Mesenchymal stem cell (in vitro differentiated cells and primary cell): ENCODE results near the gene STOML2.

ENCODE experiments used
- DNase-seq: peaks from one replicate; pipeline ENCODE4 v3.0.0-alpha.2; 2013
- H2AFZ ChIP-seq: one replicate; pipeline ENCODE4 v1.6.1; 2013; ENCODE audit warnings: low read depth, mild to moderate bottlenecking, control low read depth, inconsistent platforms, low read length, moderate library complexity
- H2AK5ac ChIP-seq: 2 replicates; pipeline ENCODE4 v1.6.1; 2013; ENCODE audit warnings: low read length, moderate library complexity, mild to moderate bottlenecking, inconsistent platforms; ENCODE audit not compliant: severe bottlenecking
- H2BK120ac ChIP-seq: one replicate; pipeline ENCODE4 v1.6.1; 2013; ENCODE audit warnings: low read depth, mild to moderate bottlenecking, inconsistent platforms, low read length, moderate library complexity
- H2BK12ac ChIP-seq, 2 experiments: one replicate each; pipeline ENCODE4 v1.6.1; 2013; ENCODE audit warnings: inconsistent platforms in 2 of 2, low read length in 2 of 2, mild to moderate bottlenecking in 2 of 2, moderate library complexity in 2 of 2, control low read depth in 1 of 2
- H2BK15ac ChIP-seq: one replicate; pipeline ENCODE4 v1.6.1; 2013; ENCODE audit warnings: mild to moderate bottlenecking, low read depth, inconsistent platforms; ENCODE audit not compliant: poor library complexity, severe bottlenecking
- H2BK5ac ChIP-seq: 2 replicates; pipeline ENCODE4 v1.6.1; 2013; ENCODE audit warnings: low read depth, mild to moderate bottlenecking, low read length, control low read depth, inconsistent platforms; ENCODE audit not compliant: poor library complexity, severe bottlenecking
- H3K14ac ChIP-seq, 2 experiments: one replicate each; pipeline ENCODE4 v1.6.1; 2013; ENCODE audit warnings: inconsistent platforms in 2 of 2, low read length in 2 of 2, control low read depth in 1 of 2, mild to moderate bottlenecking in 1 of 2, moderate library complexity in 1 of 2
- H3K18ac ChIP-seq, 2 experiments: one replicate each; pipeline ENCODE4 v1.6.1; 2013; ENCODE audit warnings: inconsistent platforms in 2 of 2, low read length in 2 of 2, control low read depth in 1 of 2, low read depth in 1 of 2, mild to moderate bottlenecking in 1 of 2
- H3K23ac ChIP-seq, 2 experiments: one replicate each; pipeline ENCODE4 v1.6.1; 2013; ENCODE audit warnings: inconsistent platforms in 2 of 2, low read length in 2 of 2, mild to moderate bottlenecking in 2 of 2, moderate library complexity in 2 of 2, control low read depth in 1 of 2
- H3K27ac ChIP-seq: 2 replicates; pipeline ENCODE4 v1.5.1; 2013; ENCODE audit warnings: mild to moderate bottlenecking, moderate library complexity, low read length, control low read depth, inconsistent platforms; ENCODE audit not compliant: poor library complexity, severe bottlenecking
- H3K27me3 ChIP-seq, 2 experiments: 2 replicates each; pipeline versions ENCODE4 v1.6.1 to v1.7.0; 2013; ENCODE audit warnings: low read length in 2 of 2, mild to moderate bottlenecking in 2 of 2, moderate library complexity in 2 of 2, control low read depth in 1 of 2, inconsistent platforms in 1 of 2; ENCODE audit not compliant: control insufficient read depth in 1 of 2, insufficient read depth in 1 of 2
- H3K36me3 ChIP-seq, 2 experiments: 2 replicates each; pipeline versions ENCODE4 v1.6.1 to v1.7.0; 2013; ENCODE audit warnings: low read length in 2 of 2, control low read depth in 1 of 2, inconsistent platforms in 1 of 2, low read depth in 1 of 2, mild to moderate bottlenecking in 1 of 2; ENCODE audit not compliant: insufficient read depth in 2 of 2, control insufficient read depth in 1 of 2
- H3K4ac ChIP-seq, 2 experiments: one replicate each; pipeline ENCODE4 v1.6.1; 2013; ENCODE audit warnings: inconsistent platforms in 2 of 2, low read length in 2 of 2, mild to moderate bottlenecking in 2 of 2, moderate library complexity in 2 of 2, control low read depth in 1 of 2, low read depth in 1 of 2
- H3K4me1 ChIP-seq: 2 replicates; pipeline ENCODE4 v1.6.1; 2013; ENCODE audit warnings: low read depth, low read length, control low read depth; ENCODE audit not compliant: control insufficient read depth, insufficient read depth
- H3K4me2 ChIP-seq: 2 replicates; pipeline ENCODE4 v1.6.1; 2013; ENCODE audit warnings: low read length, mild to moderate bottlenecking, inconsistent platforms; ENCODE audit not compliant: poor library complexity, severe bottlenecking
- H3K4me3 ChIP-seq, 2 experiments: 2 replicates each; pipeline versions ENCODE4 v1.5.1 to v1.7.0; 2013; ENCODE audit warnings: low read length in 2 of 2, mild to moderate bottlenecking in 2 of 2, control low read depth in 1 of 2, low read depth in 1 of 2; ENCODE audit not compliant: insufficient read depth in 1 of 2
- H3K79me1 ChIP-seq: replicated peaks from 2 replicates; pipeline ENCODE4 v1.6.1; 2013; ENCODE audit warnings: mild to moderate bottlenecking, control low read depth, low read length, inconsistent platforms; ENCODE audit not compliant: poor library complexity, severe bottlenecking
- H3K9ac ChIP-seq: 2 replicates; pipeline ENCODE4 v1.7.0; 2013; ENCODE audit warnings: mild to moderate bottlenecking, low read length, moderate library complexity
- H3K9me3 ChIP-seq: 2 replicates; pipeline ENCODE4 v1.7.0; 2013; ENCODE audit warnings: mild to moderate bottlenecking, low read length; ENCODE audit not compliant: control insufficient read depth
- H4K8ac ChIP-seq: one replicate; pipeline ENCODE4 v1.6.1; 2013; ENCODE audit warnings: inconsistent platforms, mild to moderate bottlenecking, low read length, moderate library complexity
- H4K91ac ChIP-seq: one replicate; pipeline ENCODE4 v1.6.1; 2013; ENCODE audit warnings: mild to moderate bottlenecking, low read length, inconsistent platforms
- WGBS: methylation state at CpG from one replicate; pipeline ENCODE4 v1.1.7; 2013; ENCODE audit warnings: mixed read lengths; 5-methylcytosine and 5-hydroxymethylcytosine counted together

Gene STOML2

DNA sequence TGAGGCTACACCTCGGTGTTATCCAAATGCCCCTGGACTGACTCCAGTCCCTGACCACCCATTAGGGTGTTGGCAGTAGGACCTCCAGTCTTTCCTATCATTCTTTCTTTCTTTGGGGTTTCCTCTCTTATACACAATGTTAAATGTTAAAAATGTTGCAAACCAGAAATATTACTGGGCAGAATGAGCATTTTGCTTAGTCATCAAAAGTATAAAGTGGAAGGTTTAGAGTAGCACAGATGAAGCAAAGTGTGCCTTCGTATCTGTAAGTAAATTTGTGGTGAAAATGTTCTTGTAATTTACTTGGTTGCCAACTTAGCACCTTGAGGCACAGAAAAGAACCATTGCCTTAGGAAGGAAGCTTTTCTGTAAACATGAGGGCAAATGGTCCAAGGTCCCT, 37.2 kb upstream of the STOML2 start:
- 51% methylated on average over 2 of the region's 2 CpGs for WGBS
- Histone ChIP-seq H3K14ac (no peak overlapping the region), H2BK5ac (no peak overlapping the region), H3K18ac (no peak overlapping the region), H3K9me3 (peaks cover 50% of the 10 kb centered on the region), H3K23ac (no peak overlapping the region), H3K27ac (no peak overlapping the region), H2BK120ac (no peak overlapping the region), H2BK12ac (no peak overlapping the region), H3K4me1 (no peaks in the 10 kb centered on the region), H4K91ac (no peak overlapping the region), H3K36me3 (no peaks in the 10 kb centered on the region), H3K27me3 (no peaks in the 10 kb centered on the region), H2BK15ac (no peak overlapping the region), H2AK5ac (no peak overlapping the region), H3K4me3 (no peak overlapping the region), H2AFZ (no peak overlapping the region), H3K79me1 (no peaks in the 10 kb centered on the region), H3K4ac (no peak overlapping the region), H3K4me2 (no peak overlapping the region), H4K8ac (no peak overlapping the region), H3K9ac (no peak overlapping the region)
- no peak for DNase-seq

DNA sequence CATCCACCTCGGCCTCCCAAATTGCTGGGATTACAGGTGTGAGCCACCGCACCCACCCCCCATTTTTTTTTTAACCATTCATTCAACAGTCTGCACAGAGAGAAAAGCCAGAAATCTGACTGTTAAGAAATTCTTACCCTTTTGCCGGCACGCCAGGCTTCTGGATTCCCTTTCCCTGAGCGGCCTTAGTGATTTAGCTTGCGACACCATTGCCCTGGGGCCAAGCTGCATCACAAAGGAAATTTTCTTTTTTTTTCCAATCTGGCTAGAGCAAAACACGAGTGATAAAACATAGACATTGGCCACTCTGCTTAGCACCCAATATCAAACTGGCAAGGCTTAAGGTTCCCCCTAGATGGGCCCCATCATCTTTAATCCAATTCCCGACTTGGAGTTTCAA, 33.9 kb upstream of the STOML2 start:
- H3K27ac ChIP-seq: no peak overlapping the region
- 91% methylated on average over 8 of the region's 8 CpGs for WGBS
- H3K4me1 ChIP-seq: no peaks in the 10 kb centered on the region
- H3K79me1 ChIP-seq: no peaks in the 10 kb centered on the region
- no peak overlapping the region for H2BK15ac ChIP-seq
- H2BK12ac ChIP-seq: no peak overlapping the region
- H2AFZ ChIP-seq: no peak overlapping the region
- no peak overlapping the region for H3K4ac ChIP-seq
- DNase-seq: no peak
- no peak overlapping the region for H2BK5ac ChIP-seq
- no peak overlapping the region for H4K91ac ChIP-seq
- no peaks in the 10 kb centered on the region for H3K36me3 ChIP-seq
- no peak overlapping the region for H4K8ac ChIP-seq
- no peak overlapping the region for H3K4me2 ChIP-seq
- H3K27me3 ChIP-seq: no peaks in the 10 kb centered on the region
- no peak overlapping the region for H3K14ac ChIP-seq
- no peak overlapping the region for H3K23ac ChIP-seq
- no peak overlapping the region for H3K18ac ChIP-seq
- no peak overlapping the region for H2AK5ac ChIP-seq
- no peak overlapping the region for H3K4me3 ChIP-seq
- peaks cover 40% of the 10 kb centered on the region for H3K9me3 ChIP-seq
- H2BK120ac ChIP-seq: no peak overlapping the region
- no peak overlapping the region for H3K9ac ChIP-seq

DNA sequence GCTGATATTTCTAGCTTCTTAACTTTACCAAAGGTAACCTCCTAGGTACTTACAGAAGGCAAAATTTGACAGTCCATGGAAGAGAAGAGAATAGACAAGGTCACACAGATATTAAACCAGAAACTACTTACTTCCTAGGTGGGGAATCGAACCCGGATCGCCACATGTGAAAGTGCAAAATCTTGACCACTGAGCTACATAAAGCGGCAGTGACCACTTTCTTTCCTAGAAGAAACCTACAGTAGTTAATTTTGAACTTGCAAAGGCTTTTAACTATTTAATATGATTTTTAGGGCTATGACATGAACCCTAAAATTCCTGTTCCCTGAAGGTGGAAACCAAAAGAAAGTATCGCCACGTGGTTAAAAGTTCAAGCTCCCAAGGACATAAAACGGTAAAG, 33.1 kb upstream of the STOML2 start:
- no peak overlapping the region for H2BK12ac ChIP-seq
- WGBS: 88% methylated on average over 6 of the region's 7 CpGs
- H3K9me3 ChIP-seq: peaks cover 36% of the 10 kb centered on the region
- H3K4me1 ChIP-seq: no peaks in the 10 kb centered on the region
- H3K9ac ChIP-seq: no peak overlapping the region
- no peak overlapping the region for H4K8ac ChIP-seq
- no peak overlapping the region for H3K4me2 ChIP-seq
- no peak overlapping the region for H3K23ac ChIP-seq
- no peak overlapping the region for H2AK5ac ChIP-seq
- H3K18ac ChIP-seq: no peak overlapping the region
- no peak overlapping the region for H2BK5ac ChIP-seq
- H3K4me3 ChIP-seq: no peak overlapping the region
- H3K4ac ChIP-seq: no peak overlapping the region
- no peaks in the 10 kb centered on the region for H3K36me3 ChIP-seq
- H2BK120ac ChIP-seq: no peak overlapping the region
- no peak overlapping the region for H2AFZ ChIP-seq
- H3K27ac ChIP-seq: no peak overlapping the region
- no peaks in the 10 kb centered on the region for H3K79me1 ChIP-seq
- no peaks in the 10 kb centered on the region for H3K27me3 ChIP-seq
- no peak overlapping the region for H4K91ac ChIP-seq
- DNase-seq: no peak
- no peak overlapping the region for H3K14ac ChIP-seq
- H2BK15ac ChIP-seq: no peak overlapping the region

DNA sequence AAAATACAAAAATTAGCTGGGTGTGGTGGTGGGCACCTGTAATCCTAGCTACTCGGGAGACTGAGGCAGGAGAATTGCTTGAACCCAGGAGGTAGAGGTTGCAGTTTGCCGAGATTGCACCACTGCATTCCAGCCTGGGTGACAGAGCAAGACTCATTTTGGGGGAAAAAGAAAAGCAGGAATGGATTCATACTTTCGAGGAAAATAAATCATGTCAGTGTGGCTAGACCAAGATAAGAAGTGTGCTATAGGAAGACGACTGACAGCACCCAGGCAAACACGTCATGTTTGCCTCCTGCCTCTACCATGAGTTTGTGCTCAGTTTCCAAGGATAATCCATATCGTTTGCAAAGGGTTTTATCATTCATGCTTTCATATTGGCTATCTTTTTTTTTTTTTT, 32.0 kb upstream of the STOML2 start:
- H3K36me3 ChIP-seq: no peaks in the 10 kb centered on the region
- no peak overlapping the region for H2BK120ac ChIP-seq
- no peak overlapping the region for H2BK15ac ChIP-seq
- H3K4ac ChIP-seq: no peak overlapping the region
- 79% methylated on average over 5 of the region's 6 CpGs for WGBS
- DNase-seq: no peak
- no peak overlapping the region for H3K4me3 ChIP-seq
- no peak overlapping the region for H4K91ac ChIP-seq
- no peaks in the 10 kb centered on the region for H3K79me1 ChIP-seq
- no peak overlapping the region for H2AFZ ChIP-seq
- H3K27ac ChIP-seq: no peak overlapping the region
- H2BK12ac ChIP-seq: no peak overlapping the region
- no peak overlapping the region for H3K4me2 ChIP-seq
- H3K4me1 ChIP-seq: no peaks in the 10 kb centered on the region
- H3K27me3 ChIP-seq: no peaks in the 10 kb centered on the region
- H2BK5ac ChIP-seq: no peak overlapping the region
- H3K23ac ChIP-seq: no peak overlapping the region
- H3K9ac ChIP-seq: no peak overlapping the region
- no peak overlapping the region for H3K18ac ChIP-seq
- H2AK5ac ChIP-seq: no peak overlapping the region
- H4K8ac ChIP-seq: no peak overlapping the region
- H3K14ac ChIP-seq: no peak overlapping the region
- peaks cover 30% of the 10 kb centered on the region for H3K9me3 ChIP-seq
